T-helper 9 cell (primary cell): ENCODE data around the gene KRTAP12-2.
"Not testable (repeated sequence)": the region's sequence is repeated elsewhere in the genome, so short reads cannot be mapped to it uniquely, and the experiment has no call there.

Experiments
- DNase-seq: peaks from one replicate; pipeline ENCODE4 v3.0.0-alpha.2; 2020

KRTAP12-2 gene

GRCh38 chr21:44684077-44684476 lies 17.4 kb upstream of the KRTAP12-2 start:
- DNase-seq, result no peak

DNA sequence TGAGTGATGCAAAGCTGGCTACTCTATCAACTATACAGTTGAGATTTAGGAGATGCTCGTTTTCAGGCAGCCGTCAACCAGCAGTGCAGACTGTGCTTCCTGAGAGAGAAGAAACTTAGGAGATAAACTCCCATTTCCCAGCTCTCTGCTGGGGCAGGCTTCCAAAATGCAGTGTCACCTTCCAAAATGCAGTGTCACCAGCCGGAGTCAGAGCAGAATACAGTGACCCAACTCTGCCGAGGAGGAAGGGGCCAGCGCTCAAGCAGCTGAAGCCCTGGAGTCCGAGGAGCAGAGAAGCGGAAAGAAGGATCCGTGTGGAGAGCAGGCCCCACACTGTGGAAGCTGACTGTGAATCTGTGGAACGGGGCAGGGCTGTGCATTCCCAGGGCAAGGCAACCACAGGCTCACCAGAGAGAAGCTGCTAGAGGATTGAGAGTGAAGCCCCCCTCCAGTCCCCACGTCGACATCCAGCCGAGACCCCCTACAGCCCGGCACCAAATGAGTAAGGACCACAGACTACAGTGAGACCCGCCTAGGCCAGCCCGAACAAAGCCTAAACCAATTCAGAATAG lies 15.9 kb upstream of the KRTAP12-2 start:
- no peak for DNase-seq

- no peak for DNase-seq
Observed at GRCh38 chr21:44681861-44682579, 15.3 kb upstream of the KRTAP12-2 start, which contains the start of gene KRTAP12-1. TSS of gene KRTAP12-1 (minus strand) at chr21:44682163. CDS start at chr21:44682123, 40 bp downstream.

- no peak for DNase-seq
Observed at GRCh38 chr21:44681152-44681551, 14.4 kb upstream of the KRTAP12-2 start.

DNA sequence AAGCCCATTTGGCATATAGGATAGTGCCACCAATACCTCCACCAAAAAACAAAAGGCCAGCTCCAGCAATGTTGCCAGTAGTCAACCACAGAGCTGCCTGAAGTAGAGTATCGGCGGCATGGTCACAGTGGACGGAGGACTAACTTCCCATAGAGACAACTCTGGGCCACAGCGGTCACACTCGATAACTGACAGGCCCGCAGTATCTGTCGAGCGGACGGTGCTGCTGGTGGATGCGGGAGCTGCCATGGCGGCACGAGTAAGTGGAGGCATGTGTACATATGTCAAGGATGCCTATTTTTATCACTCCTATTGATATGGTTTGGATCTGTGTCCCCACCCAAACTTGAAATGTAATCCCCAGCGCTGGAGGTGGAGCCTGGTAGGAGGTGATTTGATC lies 11.2 kb upstream of the KRTAP12-2 start:
- no peak for DNase-seq

GRCh38 chr21:44671911-44672310 lies 5.2 kb upstream of the KRTAP12-2 start:
- DNase-seq, result no peak

DNA sequence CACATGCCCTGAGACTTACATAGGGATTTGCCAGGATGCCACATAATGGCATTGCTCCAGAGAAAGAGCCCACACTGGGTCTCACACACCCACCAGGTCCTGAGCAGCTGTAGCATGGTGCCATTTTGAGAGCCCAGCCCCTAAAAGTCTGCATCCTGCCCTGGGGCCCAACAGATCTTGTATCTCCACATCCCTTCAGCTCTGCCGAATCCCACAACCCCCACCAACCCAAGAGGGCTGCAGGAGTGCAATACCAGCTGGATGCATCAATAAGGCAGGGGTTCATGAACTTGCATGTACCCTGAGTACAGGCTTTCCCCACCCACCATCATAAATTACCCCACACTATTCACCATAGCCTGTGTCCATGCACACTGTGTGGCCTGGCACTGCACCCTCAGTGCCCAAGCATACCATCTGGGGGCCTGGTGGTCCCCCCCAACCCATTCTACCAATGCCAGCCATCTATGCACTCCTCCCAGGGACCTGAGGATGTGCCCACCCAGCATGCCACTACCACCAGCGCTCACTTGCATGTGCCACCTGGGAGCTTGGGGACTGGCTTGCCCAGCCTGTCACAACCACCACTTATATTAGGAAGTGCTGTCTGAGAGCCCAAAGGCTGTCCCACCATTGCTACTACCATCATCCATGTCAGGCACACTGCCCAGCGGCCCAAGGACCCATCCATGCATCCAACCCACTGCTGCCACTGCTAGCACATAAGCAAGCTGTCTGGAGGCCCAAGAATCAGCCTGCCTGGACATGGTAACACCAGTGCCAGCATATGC lies 4.1 kb upstream of the KRTAP12-2 start:
- DNase-seq, result no peak

DNA sequence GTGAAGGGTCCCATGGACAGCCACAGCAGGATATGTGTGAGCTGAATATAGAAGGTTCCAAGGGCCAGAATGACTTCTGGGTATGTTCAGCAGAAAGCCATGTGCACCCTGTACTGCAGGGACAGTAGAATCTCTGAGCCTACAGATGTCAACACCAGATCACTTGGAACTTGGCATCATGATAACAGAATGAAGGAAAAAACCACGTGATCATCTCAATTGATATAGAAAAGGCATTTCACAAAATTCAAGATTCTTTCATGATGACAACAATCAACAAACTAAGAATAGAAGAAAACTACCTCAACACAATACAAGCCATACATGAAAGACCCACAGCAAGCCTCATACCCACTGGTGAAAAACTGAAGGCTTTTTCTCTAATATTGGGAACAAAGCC lies 885 bp upstream of the KRTAP12-2 start:
- no peak for DNase-seq

DNA sequence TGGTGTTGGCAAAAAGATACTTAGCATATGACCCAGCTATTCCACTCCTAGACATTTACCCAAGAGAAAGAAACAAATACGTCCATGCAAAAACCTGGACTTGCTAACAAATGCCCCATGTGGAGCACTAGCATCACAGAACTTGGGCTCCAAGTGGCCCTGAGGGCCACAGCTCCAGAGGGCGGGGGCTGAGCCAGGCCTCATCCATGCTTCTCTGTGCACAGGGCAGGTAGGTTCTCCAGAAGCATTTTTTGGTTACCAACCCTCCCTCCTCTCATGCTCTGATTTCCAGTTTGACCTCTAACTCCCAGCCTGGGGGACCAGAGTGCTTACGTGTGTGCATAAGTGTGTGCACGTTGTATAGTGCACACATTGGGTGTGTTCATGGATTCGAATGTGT lies 2.0 kb downstream of the KRTAP12-2 start:
- DNase-seq, result no peak

DNA sequence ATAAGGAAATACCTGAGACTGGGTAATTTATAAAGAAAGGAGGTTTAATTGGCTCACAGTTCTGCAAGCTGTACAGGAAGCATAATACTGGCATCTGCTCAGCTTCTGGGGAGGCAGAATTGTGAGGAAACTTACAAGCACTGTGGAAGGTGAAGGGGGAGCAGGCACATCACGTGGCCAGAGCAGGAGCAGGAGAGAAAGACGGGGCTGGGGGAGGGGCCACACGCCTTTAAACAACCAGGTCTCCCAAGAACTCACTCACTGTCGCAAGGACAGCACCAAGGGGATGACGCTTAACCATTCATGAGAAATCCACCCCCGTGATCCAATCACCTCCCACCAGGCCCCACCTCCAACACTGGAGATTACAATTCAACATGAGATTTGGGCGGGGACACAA lies 5.2 kb downstream of the KRTAP12-2 start:
- DNase-seq, result not testable (repeated sequence)

GRCh38 chr21:44658913-44659595 lies 7.7 kb downstream of the KRTAP12-2 start:
- DNase-seq, result no peak

- DNase-seq, result no peak
Observed at GRCh38 chr21:44658541-44658910, 8.2 kb downstream of the KRTAP12-2 start.

GRCh38 chr21:44657635-44658540 lies 8.8 kb downstream of the KRTAP12-2 start, which contains the start of gene KRTAP12-3:
TSS of gene KRTAP12-3 (plus strand) at chr21:44657932. CDS start at chr21:44657980, 48 bp downstream.
- DNase-seq, result peak; percentile 54

GRCh38 chr21:44656868-44657267 lies 9.9 kb downstream of the KRTAP12-2 start:
- no peak for DNase-seq

DNA sequence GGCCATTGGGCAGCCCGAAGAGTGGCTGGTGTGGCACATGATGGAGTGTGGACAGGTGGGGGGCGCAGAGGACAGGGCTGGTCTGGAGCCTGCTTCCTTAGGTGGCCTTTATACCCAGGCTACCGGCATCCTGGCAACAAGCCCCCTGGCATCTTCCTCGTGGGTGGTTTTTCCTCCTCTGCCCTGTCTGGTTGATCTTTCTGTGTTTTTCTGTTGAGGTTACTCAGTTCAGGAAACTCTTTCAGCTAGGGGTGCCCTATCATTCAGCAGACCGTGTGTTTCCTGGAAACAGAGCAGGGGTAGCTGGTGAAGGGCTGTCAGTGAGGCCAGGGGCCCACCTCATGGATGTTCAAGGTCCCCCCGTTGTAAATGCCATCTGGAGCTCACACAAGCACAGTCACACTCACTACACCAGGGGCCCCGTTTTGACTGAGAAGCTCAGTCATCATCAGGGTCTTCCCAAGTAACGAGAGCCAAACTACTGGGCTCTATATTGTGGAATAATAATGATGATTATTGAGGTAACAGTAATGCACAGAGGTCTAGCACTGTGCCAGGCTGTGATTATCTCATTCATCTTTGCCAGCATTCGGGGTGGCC lies 12.1 kb downstream of the KRTAP12-2 start, which contains the start of gene KRTAP12-4:
Gene KRTAP12-4, minus strand, starts transcription at position 84 of the 600 bp plus-strand sequence. Its CDS starts 45 bp downstream, at position 39.
- DNase-seq, result no peak

GRCh38 chr21:44653656-44654575 lies 12.8 kb downstream of the KRTAP12-2 start:
- DNase-seq, result peak; percentile 62

DNA sequence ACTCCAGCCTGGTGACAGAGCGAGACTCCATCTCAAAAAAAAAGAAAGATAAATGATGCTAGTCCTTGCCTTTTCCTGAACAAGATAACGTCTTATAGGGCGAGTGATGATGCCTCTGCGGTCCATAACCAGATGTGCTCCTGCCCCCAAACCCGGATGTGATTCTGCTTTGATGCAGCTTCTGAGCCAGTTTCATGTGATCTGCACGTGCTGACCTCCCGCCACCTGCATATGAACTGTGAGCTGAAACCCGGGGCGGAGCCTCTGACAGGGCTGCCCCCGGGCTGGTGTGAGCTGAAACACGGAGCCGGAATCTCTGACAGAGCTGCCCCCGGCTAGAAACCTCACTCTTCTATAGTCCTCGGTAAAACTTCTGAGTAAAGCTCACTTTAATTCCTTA lies 13.6 kb downstream of the KRTAP12-2 start:
- no peak for DNase-seq

GRCh38 chr21:44650973-44651675 lies 15.6 kb downstream of the KRTAP12-2 start:
- no peak for DNase-seq

GRCh38 chr21:44650265-44650972 lies 16.3 kb downstream of the KRTAP12-2 start:
- no peak for DNase-seq
